HT-29 (cell line): Measurements from ENCODE around the gene DOCK4. TPM values are rescaled to one million over a fixed set of nuclear protein-coding genes. Genes with fewer than 3 reads are reported as not detected.

Experiments used
- DNase-seq: peaks from one replicate; pipeline ENCODE4 v3.0.0-alpha.2; 2015; ENCODE audit warnings: low spot score
- total RNA-seq: library from RNA; depleted of rRNA; stranded (reverse); fragments of >200 nt; shearing (Covaris generic); gene quantifications from 2 replicates; pipeline ENCODE4 v1.2.3, GENCODE V29; 2014

DOCK4 gene
- total RNA-seq, 1 experiment from 2014 or later: 4.9 TPM

DNA sequence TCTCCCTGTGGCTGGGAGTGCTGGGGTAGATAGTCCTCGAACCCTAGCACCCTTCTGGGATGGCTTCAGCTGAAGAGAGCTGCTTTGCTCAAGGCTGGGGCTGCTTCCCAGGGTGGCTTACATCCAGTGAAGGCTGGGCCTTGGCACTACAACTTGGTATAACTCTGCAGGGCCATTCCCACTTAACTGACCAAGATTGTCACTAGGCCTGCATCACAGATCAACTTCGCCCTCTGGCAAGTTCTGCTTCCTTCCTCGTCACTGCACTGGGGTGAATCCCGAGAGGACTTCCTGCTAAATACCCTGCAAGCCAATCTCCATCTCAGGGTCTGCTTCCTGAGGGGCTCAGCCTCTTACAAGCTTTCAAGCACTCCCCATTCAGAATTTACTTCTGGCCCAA, 195.2 kb downstream of the DOCK4 start:
- no peak for DNase-seq

DNA sequence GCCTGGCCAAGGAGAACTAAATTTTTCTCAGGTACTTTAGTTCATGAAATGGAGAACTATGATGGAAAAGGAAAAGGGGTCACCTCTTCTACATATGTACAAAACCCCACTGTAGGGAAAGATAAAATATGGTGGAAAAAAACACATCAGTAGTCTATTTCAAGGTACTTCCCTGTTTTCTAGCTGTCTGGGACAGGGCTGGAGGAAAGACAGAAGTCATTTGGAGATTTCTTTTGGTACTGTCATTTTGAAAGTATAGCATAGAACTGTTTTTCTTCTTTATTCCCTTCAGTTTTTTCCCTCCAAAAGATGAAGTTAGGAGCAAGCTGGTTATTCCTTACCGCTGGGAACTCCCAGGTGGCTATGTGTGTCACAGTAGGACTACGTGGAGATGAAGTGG, 196.1 kb downstream of the DOCK4 start:
- DNase-seq: no peak

DNA sequence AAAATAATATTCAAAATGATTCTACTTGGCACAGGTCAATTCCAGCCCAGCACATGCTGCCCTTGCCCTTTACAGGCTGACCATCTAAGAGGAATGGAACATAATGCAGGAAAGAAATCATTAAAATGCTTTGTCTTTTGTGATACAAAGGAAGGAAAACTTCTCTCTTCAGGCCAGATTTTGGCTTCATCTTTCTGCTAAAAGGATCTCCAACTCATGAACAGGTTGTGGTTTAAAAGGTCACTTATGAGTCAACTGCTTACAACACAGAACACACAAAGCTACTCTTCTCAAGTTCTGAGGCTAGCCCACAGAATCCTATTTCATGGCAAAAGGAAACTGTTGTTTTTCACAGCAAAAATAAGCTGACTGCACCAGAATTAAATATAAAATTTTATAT, 197.1 kb downstream of the DOCK4 start:
- peak; percentile 17 for DNase-seq

DNA sequence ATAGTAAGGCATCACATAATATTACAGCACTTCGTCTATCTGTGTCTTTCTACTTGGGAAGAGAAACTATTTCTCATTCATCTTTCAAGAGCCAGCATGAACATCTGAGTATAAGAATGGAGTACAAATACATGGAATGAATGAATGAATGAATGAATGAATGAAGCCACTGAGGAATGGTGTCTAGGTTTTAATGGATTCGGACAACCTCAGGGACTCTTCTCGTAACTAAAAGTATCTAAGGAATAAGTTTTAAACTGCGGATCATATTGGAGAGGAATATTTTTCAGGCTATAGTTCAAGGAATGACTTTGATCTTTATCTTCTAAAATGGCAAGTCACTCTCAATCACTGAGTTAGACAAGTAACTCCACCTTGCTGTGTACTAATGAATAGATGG, 199.0 kb downstream of the DOCK4 start:
- no peak for DNase-seq

DNA sequence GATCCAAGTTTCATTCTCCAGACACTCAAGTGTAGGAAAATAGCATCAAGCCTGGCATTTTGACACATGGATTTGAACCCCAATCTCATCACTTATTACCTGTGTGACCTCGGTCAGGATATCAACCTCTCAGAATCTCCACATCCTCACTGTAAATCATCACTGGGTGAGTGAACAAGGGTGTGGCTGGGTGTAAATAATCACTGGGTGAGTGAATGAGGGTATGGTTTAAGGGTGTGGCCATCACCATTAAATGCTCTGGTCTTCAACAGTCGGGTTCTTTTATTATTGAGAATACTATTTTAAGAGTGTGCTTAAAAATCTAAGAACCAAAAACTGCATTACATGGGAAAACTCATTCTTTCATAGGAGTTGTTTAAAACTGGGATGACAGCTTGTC, 200.1 kb downstream of the DOCK4 start:
- DNase-seq: no peak

DNA sequence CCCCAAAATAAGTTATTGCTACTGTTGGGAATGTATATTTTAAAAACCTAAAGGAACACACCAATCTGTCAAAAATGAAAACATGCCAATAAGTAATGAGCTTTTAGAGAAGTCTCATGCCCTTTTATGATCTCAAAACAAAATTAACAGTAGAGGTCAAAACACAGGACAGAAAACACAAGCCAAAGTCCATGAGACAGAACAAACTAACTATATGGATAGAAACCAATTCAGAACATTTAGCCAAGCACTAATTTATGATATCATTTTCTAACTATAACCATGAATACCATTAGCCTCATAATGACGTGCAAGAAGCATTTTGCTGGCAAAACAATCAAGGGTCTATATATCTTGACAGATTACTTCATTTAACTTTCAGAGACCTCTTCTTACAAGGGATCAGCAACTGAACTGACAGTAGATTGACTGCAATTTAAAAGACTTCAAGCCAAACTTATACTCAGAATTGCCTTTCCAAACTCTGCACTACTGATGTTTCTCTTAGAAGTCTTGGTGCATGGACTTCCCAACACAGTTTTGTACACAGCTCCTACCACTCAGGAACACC, 200.9 kb downstream of the DOCK4 start:
- no peak for DNase-seq

DNA sequence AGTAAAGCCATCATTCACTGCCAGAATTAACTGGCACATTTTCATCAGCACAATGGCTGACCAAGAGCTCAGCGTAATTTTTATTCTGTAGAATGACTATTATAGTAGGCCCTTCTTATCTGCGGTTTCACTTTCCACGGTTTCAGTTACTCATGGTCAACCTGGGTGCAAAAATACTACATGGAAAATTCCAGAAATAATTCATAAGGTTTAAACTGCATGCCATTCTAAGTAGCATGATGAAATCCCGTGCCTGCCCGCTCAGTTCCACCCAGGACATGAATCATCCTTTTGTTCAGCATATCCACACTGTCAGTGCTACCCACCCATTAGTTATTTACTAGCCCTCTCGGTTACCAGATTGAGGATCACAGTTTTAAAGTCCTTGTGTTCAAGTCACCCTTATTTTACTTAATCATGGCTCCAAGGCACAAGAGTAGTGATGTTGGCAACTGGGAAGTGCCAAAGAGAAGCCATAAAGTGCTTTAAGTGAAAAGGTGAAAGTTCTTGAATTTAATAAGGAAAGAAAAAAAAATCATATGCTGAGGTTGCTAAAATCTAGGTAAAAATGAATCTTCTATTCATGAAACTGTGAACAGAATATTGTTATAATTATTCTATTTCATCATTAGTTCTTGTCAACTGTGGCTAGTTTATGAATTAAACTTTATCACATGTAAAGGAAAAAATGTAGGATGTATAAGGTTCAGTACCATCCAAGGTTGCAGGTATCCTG, 204.9 kb downstream of the DOCK4 start:
- DNase-seq: peak; percentile 73

DNA sequence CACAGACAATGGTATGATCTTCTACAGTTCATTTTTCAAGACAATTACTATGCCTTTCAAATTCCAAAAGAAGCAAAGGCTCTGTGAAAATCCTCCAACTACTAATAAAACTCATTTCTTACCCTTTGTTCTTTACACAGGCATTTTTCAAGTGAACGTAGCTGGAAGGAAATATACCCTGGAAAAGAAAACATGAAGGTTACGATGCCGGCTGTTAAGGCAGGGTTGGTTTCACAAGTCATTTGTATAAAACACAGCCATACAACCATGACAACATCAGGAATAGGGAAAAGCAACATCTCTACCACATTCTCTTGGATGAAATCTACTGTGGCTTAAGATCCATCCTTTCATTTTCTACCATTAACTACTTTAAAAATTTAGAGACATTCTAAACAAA, 207.9 kb downstream of the DOCK4 start:
- no peak for DNase-seq

DNA sequence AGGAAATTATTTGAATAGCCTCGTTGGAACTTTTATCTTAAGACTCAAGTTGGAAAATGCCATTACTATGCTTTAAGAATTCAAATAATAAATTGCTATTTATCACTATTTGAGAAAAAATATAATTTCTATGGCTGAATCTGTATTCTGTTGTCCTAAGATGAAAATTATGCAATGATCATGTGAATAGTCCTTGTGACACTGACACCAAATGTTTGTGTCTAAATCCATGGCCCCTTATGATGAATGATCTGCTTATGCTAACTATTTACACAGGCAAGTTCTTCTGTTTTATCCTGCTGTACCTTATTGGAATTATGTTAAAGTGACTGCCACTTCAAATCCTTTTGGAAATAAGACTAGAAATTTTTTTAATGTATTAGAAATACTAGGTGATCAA, 208.7 kb downstream of the DOCK4 start:
- DNase-seq: no peak

DNA sequence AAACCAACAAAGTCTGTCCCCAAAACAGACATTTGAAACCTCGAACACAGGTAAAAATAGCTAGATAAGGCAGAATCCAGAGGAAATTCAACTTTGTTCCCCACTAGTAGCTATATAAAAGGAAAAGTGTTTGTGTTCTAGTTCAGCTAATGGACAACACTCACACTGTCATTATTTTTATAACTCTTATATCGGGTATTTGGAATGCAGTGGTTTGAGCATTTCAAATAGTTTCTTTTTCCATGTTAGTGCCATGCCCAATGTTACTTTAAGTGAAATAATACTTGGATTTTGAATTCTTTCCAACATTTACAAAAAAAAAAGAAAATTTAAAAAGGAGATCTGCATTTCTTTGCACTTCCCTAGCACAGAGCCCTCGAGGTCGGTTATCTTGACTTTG, 213.6 kb downstream of the DOCK4 start:
- no peak for DNase-seq

DNA sequence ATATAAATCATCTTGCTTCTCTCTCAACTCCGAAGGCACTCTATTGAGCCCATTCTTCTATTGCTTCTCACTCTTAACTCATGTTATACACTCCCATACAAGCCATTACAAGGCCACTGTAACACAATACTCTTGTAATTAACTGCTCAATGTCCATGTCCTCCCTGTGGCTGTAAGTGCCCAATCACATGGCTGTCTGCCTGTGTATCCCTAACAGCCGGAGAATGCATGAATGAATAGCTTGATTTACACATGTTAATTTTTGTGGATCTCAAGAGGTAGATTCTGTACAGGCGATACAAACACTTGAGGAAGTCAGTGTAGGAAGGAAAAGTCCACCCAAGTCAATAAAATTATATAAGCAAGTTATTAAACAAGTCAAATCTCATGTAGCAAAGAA, 215.6 kb downstream of the DOCK4 start:
- DNase-seq: no peak

DNA sequence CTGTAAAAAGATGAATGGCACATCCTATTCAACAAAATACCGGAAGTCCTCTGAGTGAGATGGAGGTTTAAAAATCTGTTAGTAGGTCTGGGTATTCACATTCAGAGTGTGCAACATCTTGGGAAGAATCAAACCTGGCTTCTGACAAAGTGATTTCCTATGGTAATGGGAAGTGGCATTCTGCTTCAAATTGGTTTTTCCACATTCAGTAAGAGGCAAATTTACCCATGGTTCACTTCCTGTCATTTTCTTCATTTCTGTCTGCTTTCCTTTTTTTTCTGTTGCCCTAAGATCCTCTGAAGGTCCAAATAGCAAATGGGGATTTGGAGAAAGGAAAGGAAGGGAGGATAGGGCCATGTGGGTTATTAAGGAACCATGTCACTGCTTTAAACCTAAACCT, 218.3 kb downstream of the DOCK4 start:
- no peak for DNase-seq

DNA sequence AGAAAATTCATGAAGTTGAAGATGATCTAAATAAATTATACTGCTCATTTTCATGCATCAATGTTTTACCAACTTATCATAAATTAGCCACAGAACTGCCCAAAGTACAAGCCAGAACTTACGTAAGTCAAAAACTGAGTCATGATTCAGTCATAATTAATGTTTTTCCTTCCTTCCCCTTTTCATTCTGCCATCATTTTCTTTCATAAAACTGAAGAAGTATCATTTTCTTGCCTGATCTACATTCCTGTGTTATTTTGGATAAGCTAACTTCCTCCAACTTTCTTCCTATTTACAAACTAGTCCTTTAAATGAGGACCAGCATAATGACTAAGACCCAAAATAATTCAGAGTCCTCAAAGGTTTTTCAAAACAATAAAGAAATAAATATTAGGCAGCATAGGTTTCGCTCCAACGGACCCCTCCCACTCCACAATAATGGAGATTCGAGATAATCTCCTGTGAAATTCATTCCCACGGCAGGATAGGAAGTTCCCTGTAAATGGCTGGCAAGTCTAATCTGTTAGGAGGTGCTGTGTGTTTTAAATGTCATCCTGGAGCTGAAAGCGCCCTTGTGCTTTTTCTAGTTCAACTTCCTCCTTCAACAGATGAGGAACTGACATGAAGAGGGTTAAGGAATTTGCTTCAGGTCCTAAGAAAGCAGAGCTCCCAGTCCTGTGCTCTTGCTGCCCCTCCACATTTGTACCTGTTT, 218.9 kb downstream of the DOCK4 start:
- DNase-seq: no peak

DNA sequence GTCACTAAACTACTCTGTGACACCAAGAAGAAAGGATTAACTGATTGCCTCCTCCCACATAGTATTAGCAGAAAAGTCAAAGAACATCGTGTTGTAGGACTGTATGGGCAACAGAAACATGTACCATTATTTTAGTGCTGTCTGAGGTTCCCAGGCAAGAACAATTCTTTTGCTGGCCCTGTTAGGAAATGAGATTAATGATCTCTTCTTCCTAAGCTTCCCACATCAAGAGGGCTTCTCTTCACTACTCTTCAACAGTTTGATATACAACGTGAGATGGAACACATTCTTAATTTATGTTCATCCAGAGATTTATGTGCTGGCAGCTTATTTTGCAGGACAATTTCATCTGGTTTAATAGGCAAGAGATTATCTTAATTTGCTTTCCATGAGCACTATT, 219.6 kb downstream of the DOCK4 start:
- no peak for DNase-seq

DNA sequence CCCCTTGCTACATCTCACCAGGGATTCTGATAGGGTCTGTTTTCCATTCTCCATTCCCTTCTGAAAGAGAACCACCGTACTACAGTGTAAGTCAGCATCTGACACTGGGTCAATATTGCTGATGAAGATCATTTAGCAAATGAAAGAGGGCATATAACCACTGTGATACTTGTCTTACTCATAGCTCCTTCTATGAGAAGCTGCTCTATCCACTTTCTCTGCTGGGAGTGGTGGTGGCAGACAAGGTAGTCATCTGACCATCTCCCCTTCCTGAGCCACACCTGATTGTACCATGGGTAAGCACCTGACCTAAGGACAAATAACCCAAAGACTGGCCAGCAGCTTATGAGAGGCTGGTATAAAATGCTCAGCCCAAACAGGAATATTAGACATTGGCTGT, 220.4 kb downstream of the DOCK4 start:
- no peak for DNase-seq

DNA sequence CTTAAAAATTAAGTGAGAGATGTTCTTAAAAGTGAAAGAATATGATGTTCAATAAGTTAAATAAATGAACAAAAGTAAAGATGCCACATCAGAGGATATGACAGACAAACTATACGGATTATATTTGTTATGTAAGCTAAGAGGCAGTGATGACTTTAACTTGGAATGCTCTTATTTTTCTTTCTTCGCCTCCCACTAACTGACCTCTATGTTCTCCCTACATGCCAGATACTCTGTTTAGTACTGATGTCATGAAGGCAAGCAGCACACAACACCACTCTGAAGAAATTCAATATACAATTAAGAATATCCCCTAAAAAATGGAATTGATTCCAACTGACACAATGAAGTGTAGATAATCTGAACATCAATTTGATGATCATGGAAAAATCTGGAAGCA, 223.4 kb downstream of the DOCK4 start:
- no peak for DNase-seq

DNA sequence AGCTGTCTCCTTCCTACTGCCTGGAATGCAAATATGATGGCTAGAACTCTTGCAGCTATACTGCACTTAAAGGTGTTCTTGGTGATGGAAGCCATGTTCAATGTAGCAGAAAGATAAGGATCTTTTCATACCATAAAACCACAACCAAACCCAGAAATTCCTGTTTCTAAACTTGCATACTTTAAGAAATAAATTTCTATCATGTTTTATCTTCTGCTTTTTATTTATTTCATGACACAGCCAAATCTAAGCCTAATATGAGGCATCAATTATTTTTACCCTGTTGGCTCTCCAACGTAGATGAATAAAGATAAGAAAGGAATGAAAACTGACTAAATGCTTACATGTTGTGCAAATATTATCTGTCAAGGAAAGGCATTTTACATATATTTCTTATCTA, 224.1 kb downstream of the DOCK4 start:
- peak; percentile 23 for DNase-seq

DNA sequence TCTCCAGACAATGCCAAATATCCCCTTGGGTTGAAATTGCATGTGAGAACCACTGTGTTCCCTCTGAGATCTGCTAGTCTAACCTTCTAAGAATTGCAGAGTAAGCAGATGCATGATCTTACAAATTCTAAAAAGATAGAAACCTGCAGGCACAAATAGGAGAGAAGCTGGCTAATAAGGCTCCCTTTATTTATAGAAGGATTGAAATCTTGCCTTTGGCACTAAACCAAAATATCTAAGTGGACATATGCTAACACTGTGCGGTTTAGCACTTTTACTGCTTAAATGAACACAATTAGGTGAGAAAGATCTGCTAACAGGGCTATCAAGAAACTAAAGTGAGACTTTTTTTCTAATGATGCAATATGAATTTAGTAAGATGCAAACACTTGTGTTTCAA, 225.5 kb downstream of the DOCK4 start:
- no peak for DNase-seq

DNA sequence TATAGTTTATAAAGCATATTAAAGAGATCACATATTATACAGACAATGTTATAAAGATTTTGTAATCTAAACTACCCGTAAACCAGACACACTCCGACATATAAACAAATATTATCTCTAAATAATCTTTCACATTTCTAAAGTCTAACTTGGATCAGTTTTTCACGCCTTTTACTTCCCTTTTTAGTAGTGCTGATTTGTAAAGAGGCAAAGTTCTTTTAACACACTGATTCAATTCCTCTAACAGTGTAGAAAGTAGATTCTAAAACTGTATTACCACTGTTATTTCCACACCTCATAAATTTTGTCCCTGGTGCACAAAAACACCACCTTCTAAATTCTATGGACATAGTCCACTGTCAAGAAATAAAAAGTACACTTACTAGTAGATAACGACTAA, 230.9 kb downstream of the DOCK4 start:
- DNase-seq: no peak

DNA sequence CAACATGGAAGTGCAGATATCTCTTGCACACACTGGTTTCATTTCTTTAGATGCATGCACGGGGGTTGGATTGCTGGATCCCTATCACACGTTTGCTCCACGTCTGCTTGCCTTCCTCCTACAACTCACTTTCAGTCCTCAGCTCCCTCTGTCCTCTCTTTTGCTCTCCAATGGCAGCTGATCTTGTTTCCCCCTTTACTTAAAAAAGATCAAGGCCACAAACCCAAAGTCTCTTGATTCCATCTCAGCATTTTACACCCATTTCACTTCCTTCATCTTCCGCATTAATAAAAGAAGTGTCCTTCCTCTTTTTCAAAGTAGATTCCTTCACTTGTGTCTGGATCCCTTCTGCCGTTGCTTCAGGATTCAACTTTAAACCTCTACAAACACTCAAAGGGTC, 245.2 kb downstream of the DOCK4 start:
- no peak for DNase-seq

DNA sequence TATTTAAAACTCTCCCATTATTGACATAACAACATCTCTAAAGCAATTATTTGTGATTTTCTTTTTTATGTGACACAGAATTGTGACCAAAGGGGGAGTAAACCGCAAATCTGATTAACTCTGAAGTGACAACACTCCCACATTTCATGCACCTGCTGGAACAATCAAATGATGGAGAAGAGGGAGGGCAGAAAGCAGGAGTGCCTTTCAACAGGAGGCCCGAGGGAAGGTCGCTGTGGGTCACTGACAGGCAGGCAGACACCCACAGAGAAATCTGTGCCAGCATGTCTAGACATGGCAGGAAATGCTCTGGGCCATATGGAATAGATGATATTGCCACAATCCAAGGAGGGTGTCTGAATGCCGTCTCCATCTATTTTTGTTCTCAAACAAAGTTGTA, 247.3 kb downstream of the DOCK4 start:
- DNase-seq: no peak

DNA sequence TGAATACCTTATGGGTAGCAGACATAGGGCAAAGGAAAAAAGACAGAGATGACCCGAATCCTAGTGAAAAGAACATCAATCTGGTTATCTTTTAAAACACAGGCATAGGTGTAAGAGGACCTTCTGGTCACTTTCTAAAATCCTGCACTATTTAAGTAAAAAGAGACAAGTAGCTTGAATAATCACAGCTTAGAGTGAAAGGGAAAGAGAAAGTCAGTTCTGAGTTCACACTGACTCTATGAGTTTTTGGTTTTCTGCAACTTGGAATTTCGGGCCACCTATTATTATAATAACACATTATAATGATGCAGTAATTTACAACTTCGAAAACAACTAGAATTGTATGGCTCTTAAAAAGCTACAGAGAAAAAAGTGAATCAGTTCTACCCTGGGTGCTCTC, 247.8 kb downstream of the DOCK4 start:
- no peak for DNase-seq

DNA sequence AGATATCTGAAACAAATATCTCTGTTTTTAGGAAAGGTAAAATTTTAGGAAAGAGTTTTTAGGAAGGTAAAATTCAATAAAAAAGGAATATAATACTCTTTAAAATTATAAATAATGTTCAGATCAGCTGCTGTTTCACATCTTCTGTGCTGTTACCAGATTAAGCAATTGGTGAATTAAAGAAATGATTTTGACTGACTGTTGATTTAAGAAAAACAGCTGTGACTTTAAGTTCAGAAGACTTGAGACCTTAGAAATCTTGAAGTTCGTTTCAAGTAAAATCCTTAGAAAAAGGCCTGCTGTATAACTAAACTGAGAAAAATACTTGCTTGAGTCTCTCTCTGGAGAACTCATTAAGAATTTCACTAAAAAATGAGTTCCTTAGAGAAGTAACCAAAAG, 250.6 kb downstream of the DOCK4 start:
- no peak for DNase-seq
